GM18870 (cell line): ENCODE results near the gene HELB.
A peak's percentile ranks its signal among the peaks of the same experiment; 100 is the strongest.

Source experiments
- ATAC-seq: cut with Tn5 transposase; IDR thresholded peaks from one replicate; pipeline ENCODE4 v1.9.1; 2021; ENCODE audit warnings: moderate library complexity; ENCODE audit not compliant: unreplicated experiment

HELB gene

GRCh38 chr12:66301944-66302826 is at the start of gene HELB:
Gene HELB (plus strand): TSS chr12:66302493. CDS start chr12:66302604, 111 bp downstream.
- ATAC-seq, result peak; percentile 89

GRCh38 chr12:66252771-66253170 is 49.5 kb upstream of the HELB start:
- no peak for ATAC-seq

- ATAC-seq, result no peak
Observed at GRCh38 chr12:66255737-66256136, 46.6 kb upstream of the HELB start.

- no peak for ATAC-seq
Observed at GRCh38 chr12:66258011-66258410, 44.3 kb upstream of the HELB start.

- ATAC-seq, result no peak
Observed at GRCh38 chr12:66262737-66263136, 39.6 kb upstream of the HELB start.

GRCh38 chr12:66268562-66268961 is 33.7 kb upstream of the HELB start:
- no peak for ATAC-seq

- no peak for ATAC-seq
Observed at GRCh38 chr12:66269142-66269541, 33.2 kb upstream of the HELB start.

GRCh38 chr12:66269757-66270383 is 32.4 kb upstream of the HELB start:
- peak; percentile 75 for ATAC-seq

- ATAC-seq, result no peak
Observed at GRCh38 chr12:66270613-66271012, 31.7 kb upstream of the HELB start.

- no peak for ATAC-seq
Observed at GRCh38 chr12:66272650-66273049, 29.6 kb upstream of the HELB start.

GRCh38 chr12:66273147-66273546 is 29.1 kb upstream of the HELB start:
- no peak for ATAC-seq

GRCh38 chr12:66275040-66275439 is 27.3 kb upstream of the HELB start:
- ATAC-seq, result no peak

GRCh38 chr12:66279123-66279712 is 23.1 kb upstream of the HELB start:
- ATAC-seq, result no peak

GRCh38 chr12:66280561-66280960 is 21.7 kb upstream of the HELB start:
- no peak for ATAC-seq

- ATAC-seq, result no peak
Observed at GRCh38 chr12:66282244-66282643, 20.0 kb upstream of the HELB start.

GRCh38 chr12:66287275-66287674 is 15.0 kb upstream of the HELB start:
- no peak for ATAC-seq

- ATAC-seq, result no peak
Observed at GRCh38 chr12:66288121-66288520, 14.2 kb upstream of the HELB start.

GRCh38 chr12:66289485-66289884 is 12.8 kb upstream of the HELB start:
- ATAC-seq, result no peak

GRCh38 chr12:66290716-66291200 is 11.5 kb upstream of the HELB start:
- no peak for ATAC-seq

- no peak for ATAC-seq
Observed at GRCh38 chr12:66296176-66296683, 6.1 kb upstream of the HELB start.

GRCh38 chr12:66297080-66297479 is 5.2 kb upstream of the HELB start:
- no peak for ATAC-seq

GRCh38 chr12:66297923-66298322 is 4.4 kb upstream of the HELB start:
- ATAC-seq, result no peak
